ENCODE results near the gene MYRIP.
A peak's percentile ranks its signal among the peaks of the same experiment; 100 is the strongest.

MYRIP gene

GRCh38 chr3:40109641-40110490 lies 300.5 kb downstream of the MYRIP start:
- no peak for DNase-seq (ENCODE audit: extremely low read depth, low read depth)

GRCh38 chr3:40116478-40117177 lies 307.2 kb downstream of the MYRIP start:
- DNase-seq (ENCODE audit: extremely low read depth, low read depth) = peak; percentile 31
- no peak for TF ChIP-seq CTCF (IDR thresholded peaks at IDR 0.05; ENCODE audit: low read depth, low read length)

More at GRCh38 chr3:40109641-40110490, 300.5 kb downstream of the MYRIP start:
- TF ChIP-seq CTCF (IDR thresholded peaks at IDR 0.05; ENCODE audit: low read depth, low read length) = peak; percentile 51

- DNase-seq (ENCODE audit: extremely low read depth, low read depth) = no peak
- no peak for TF ChIP-seq CTCF (IDR thresholded peaks at IDR 0.05; ENCODE audit: low read depth, low read length)
These were observed 308.7 kb downstream of the MYRIP start for GRCh38 chr3:40118091-40118490.

- DNase-seq (ENCODE audit: extremely low read depth, low read depth) = no peak
These were observed 310.8 kb downstream of the MYRIP start for GRCh38 chr3:40120067-40120692.

GRCh38 chr3:40120806-40121205 lies 311.4 kb downstream of the MYRIP start:
- TF ChIP-seq CTCF (IDR thresholded peaks at IDR 0.05; ENCODE audit: low read depth, low read length) = no peak
- peak; percentile 70 for DNase-seq (ENCODE audit: extremely low read depth, low read depth)

More at GRCh38 chr3:40120067-40120692, 310.8 kb downstream of the MYRIP start:
- no peak for TF ChIP-seq CTCF (IDR thresholded peaks at IDR 0.05; ENCODE audit: low read depth, low read length)

GRCh38 chr3:40124918-40125317 lies 315.5 kb downstream of the MYRIP start:
- DNase-seq (ENCODE audit: extremely low read depth, low read depth) = no peak
- no peak for TF ChIP-seq CTCF (IDR thresholded peaks at IDR 0.05; ENCODE audit: low read depth, low read length)
